ENCODE measurements around the gene NELFE. TPM values are rescaled to one million over a fixed set of nuclear protein-coding genes. Genes with fewer than 3 reads are reported as not detected.
A peak's percentile ranks its signal among the peaks of the same experiment; 100 is the strongest.

The NELFE gene
- total and polyA plus RNA-seq, 7 donors = 44.3 to 86.9 (median 49.4) TPM

DNA sequence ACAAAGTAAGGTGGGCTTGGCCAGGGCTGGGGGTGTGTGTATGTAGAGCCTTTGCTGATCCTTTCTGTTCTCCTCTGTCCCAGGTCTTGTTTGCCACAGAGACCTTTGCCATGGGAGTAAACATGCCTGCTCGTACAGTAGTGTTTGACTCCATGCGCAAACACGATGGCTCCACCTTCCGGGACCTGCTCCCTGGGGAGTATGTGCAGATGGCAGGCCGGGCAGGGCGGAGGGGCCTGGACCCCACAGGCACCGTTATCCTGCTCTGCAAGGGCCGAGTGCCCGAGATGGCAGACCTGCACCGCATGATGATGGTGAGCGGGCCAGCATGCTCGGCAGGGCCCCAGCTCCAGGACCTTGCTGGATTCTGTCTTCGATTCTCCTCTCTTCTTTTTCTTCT lies 6.9 kb upstream of the NELFE start:
- Histone ChIP-seq H3K4me3 (no peak overlapping the region), H3K9me3 (no peaks in the 10 kb centered on the region), H3K27ac (no peak overlapping the region), H3K4me1 (peaks cover 2% of the 10 kb centered on the region), H3K36me3 (ENCODE audit: insufficient read depth in 1 of 2, low read depth in 1 of 2) (peaks cover 10 to 97% of the 10 kb centered on the region in 2 donors), H3K27me3 (ENCODE audit: insufficient read depth in 3 of 3, low read length in 2 of 3) (no peaks in the 10 kb centered on the region)
- intact Hi-C loops (cut with DNase I) = loop anchor here in 1 of 2 donors (10.0 kb wide), 1 partner anchor 421 kb away; the partner anchor contains the start of genes ATP6V1G2, DDX39B and NFKBIL1
- no peak for ATAC-seq
- no peak for DNase-seq
- TF ChIP-seq, protein P1, sequence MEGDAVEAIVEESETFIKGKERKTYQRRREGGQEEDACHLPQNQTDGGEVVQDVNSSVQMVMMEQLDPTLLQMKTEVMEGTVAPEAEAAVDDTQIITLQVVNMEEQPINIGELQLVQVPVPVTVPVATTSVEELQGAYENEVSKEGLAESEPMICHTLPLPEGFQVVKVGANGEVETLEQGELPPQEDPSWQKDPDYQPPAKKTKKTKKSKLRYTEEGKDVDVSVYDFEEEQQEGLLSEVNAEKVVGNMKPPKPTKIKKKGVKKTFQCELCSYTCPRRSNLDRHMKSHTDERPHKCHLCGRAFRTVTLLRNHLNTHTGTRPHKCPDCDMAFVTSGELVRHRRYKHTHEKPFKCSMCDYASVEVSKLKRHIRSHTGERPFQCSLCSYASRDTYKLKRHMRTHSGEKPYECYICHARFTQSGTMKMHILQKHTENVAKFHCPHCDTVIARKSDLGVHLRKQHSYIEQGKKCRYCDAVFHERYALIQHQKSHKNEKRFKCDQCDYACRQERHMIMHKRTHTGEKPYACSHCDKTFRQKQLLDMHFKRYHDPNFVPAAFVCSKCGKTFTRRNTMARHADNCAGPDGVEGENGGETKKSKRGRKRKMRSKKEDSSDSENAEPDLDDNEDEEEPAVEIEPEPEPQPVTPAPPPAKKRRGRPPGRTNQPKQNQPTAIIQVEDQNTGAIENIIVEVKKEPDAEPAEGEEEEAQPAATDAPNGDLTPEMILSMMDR (IDR thresholded peaks at IDR 0.05) = no peak
- 80 to 85% (median 80%) methylated on average over 13 of the region's 13 CpGs for WGBS, 3 donors

DNA sequence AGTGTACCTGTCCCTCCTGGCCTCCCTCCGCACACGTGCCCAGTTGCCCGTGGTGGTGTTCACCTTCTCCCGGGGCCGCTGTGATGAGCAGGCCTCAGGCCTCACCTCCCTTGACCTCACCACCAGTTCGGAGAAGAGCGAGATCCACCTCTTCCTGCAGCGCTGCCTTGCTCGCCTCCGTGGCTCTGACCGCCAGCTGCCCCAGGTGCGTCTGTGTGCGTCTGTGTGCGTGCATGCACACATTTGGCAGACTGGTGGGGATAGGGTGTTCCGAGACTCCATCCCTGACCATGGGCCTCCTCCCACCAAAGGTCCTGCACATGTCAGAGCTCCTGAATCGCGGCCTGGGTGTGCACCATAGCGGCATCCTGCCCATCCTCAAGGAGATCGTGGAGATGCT lies 5.2 kb upstream of the NELFE start:
- peaks cover 10 to 90% of the 10 kb centered on the region in 2 donors for H3K36me3 ChIP-seq (ENCODE audit: insufficient read depth in 1 of 2, low read depth in 1 of 2)
- no peaks in the 10 kb centered on the region for H3K9me3 ChIP-seq
- no peak overlapping the region for H3K27ac ChIP-seq
- DNase-seq = no peak
- intact Hi-C loops (cut with DNase I) = loop anchor here in 1 of 2 donors (10.0 kb wide), 1 partner anchor 419 kb away; the partner anchor contains the start of genes ATP6V1G2, DDX39B and NFKBIL1
- no peak overlapping the region for H3K4me3 ChIP-seq
- TF ChIP-seq, protein P1 (IDR thresholded peaks at IDR 0.05) = no peak
- 94 to 96% (median 94%) methylated on average over 19 of the region's 19 CpGs for WGBS, 3 donors
- ATAC-seq = no peak
- H3K4me1 ChIP-seq = no peaks in the 10 kb centered on the region
- H3K27me3 ChIP-seq (ENCODE audit: insufficient read depth in 3 of 3, low read length in 2 of 3) = no peaks in the 10 kb centered on the region

DNA sequence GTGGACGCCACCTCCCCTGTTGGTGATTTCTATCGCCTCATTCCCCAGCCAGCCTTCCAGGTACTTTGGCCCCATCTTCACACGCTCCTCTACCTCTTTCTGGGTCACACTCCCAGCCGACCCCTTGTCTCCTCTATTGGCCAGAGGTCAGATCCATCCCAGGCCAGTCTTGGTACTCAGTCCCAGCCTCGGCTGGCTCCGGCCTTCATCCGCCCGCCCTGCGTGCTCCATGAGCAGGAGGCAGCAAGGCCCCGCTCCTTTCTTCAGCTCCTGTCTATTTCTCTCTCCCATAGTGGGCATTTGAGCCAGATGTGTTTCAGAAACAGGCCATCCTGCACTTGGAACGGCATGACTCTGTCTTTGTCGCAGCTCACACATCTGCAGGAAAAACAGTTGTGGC lies 2.8 kb upstream of the NELFE start:
- H3K4me3 ChIP-seq = no peak overlapping the region
- no peak overlapping the region for H3K27ac ChIP-seq
- intact Hi-C loops (cut with DNase I) = loop anchor here in 1 of 2 donors (10.0 kb wide), 1 partner anchor 417 kb away; the partner anchor contains the start of genes ATP6V1G2, DDX39B and NFKBIL1
- H3K4me1 ChIP-seq = peaks cover 10% of the 10 kb centered on the region
- 92 to 96% (median 93%) methylated on average over 12 of the region's 12 CpGs for WGBS, 3 donors
- DNase-seq (no peak), ATAC-seq (no peak)
- peaks cover 10 to 77% of the 10 kb centered on the region in 2 donors for H3K36me3 ChIP-seq (ENCODE audit: insufficient read depth in 1 of 2, low read depth in 1 of 2)
- no peaks in the 10 kb centered on the region for H3K27me3 ChIP-seq (ENCODE audit: insufficient read depth in 3 of 3, low read length in 2 of 3)
- H3K9me3 ChIP-seq = no peaks in the 10 kb centered on the region
- TF ChIP-seq, protein P1 (IDR thresholded peaks at IDR 0.05) = no peak

DNA sequence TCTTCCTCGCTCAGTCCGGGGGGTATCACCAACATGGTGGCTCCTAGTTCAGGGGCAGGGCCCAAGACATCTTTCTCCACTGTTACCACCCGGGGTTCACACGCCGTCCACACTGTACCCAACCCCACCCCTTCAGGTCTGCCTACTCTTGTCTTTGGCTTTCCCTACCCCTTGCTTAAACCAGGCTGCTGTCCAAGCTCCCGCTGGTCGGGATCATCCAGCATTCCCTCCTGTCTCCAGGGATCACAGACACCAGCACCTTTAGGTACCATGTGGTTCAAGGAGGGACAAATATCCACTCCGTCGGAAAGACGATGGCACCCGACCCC lies 395 bp downstream of the NELFE start:
- peak overlapping the region; percentile 88 for H3K4me3 ChIP-seq
- TF ChIP-seq, protein P1 (IDR thresholded peaks at IDR 0.05) = no peak
- 6 to 9% (median 8%) methylated on average over 11 of the region's 11 CpGs for WGBS, 3 donors
- DNase-seq = no peak
- peaks cover 10% of the 10 kb centered on the region for H3K4me1 ChIP-seq
- no peaks in the 10 kb centered on the region for H3K9me3 ChIP-seq
- H3K36me3 ChIP-seq (ENCODE audit: insufficient read depth in 1 of 2, low read depth in 1 of 2) = peaks cover 3 to 77% of the 10 kb centered on the region in 2 donors
- intact Hi-C loops (cut with DNase I) = no loop called here
- peak overlapping the region; percentile 89 for H3K27ac ChIP-seq
- H3K27me3 ChIP-seq (ENCODE audit: insufficient read depth in 3 of 3, low read length in 2 of 3) = no peaks in the 10 kb centered on the region
- ATAC-seq = peak in 3 of 4 donors; percentile 1 to 3 (median 2)

DNA sequence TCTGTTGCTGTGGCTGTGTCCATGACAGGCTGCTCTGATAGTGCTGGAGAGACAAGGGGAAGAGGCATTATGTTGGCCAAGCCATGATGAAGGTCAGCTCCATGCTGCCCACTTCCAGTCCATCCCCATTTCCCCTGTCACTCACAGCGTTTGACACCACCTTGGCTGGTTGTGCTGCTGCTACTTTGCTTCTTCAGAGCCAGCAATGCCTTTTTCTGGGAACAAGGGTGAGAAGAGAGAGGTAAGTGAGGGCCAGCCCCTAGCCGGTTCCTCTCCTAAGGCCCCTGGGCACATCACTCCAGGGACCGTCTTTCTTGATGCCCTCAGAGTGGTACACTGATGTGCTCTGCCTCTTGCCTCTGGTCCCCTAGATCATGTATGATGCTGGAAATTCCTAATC lies 2.0 kb downstream of the NELFE start:
- TF ChIP-seq, protein P1 (IDR thresholded peaks at IDR 0.05) = no peak
- peaks cover 0 to 77% of the 10 kb centered on the region in 2 donors for H3K36me3 ChIP-seq (ENCODE audit: insufficient read depth in 1 of 2, low read depth in 1 of 2)
- intact Hi-C loops (cut with DNase I) = no loop called here
- H3K9me3 ChIP-seq = no peaks in the 10 kb centered on the region
- H3K27ac ChIP-seq = no peak overlapping the region
- ATAC-seq = no peak
- no peaks in the 10 kb centered on the region for H3K27me3 ChIP-seq (ENCODE audit: insufficient read depth in 3 of 3, low read length in 2 of 3)
- peaks cover 10% of the 10 kb centered on the region for H3K4me1 ChIP-seq
- no peak for DNase-seq
- no peak overlapping the region for H3K4me3 ChIP-seq
- WGBS, 3 donors = 62 to 86% (median 65%) methylated on average over 3 of the region's 3 CpGs

Measured in psoas muscle (tissue), 8 donors.